DOHH2 (cell line): ENCODE results near the gene CACNA1D.

Source experiments
- H3F3A ChIP-seq: fragments of 200-600 bp; sonication (generic), shearing (Covaris generic); 2 replicates; pipeline ENCODE4 v1.6.0; 2016; ENCODE audit warnings: antibody characterized with exemption, mild to moderate bottlenecking; ENCODE audit not compliant: control insufficient read depth, insufficient read depth
- H3K27ac ChIP-seq: fragments of 200-600 bp; sonication (generic); 2 replicates; pipeline ENCODE4 v1.5.1; 2014; ENCODE audit warnings: low read depth, mild to moderate bottlenecking, low read length, moderate library complexity
- H3K27me3 ChIP-seq: fragments of 200-600 bp; sonication (generic); 2 replicates; pipeline ENCODE4 v1.6.1; 2014; ENCODE audit warnings: mild to moderate bottlenecking, low read length, mixed read lengths; ENCODE audit not compliant: control insufficient read depth
- H3K36me3 ChIP-seq: fragments of 200-600 bp; sonication (generic); 2 replicates; pipeline ENCODE4 v1.6.1; 2014; ENCODE audit warnings: mild to moderate bottlenecking, low read length, moderate library complexity, mixed read lengths; ENCODE audit not compliant: control insufficient read depth
- H3K4me1 ChIP-seq: fragments of 200-600 bp; sonication (generic); 2 replicates; pipeline ENCODE4 v1.6.1; 2014; ENCODE audit warnings: mild to moderate bottlenecking, low read length, mixed read lengths; ENCODE audit not compliant: control insufficient read depth
- H3K4me2 ChIP-seq: fragments of 200-600 bp; sonication (generic); 2 replicates; pipeline ENCODE4 v1.6.0; 2014; ENCODE audit warnings: mild to moderate bottlenecking, low read length, moderate library complexity
- H3K4me3 ChIP-seq: fragments of 200-600 bp; sonication (generic); 2 replicates; pipeline ENCODE4 v1.5.1; 2014; ENCODE audit warnings: mild to moderate bottlenecking, low read length, mixed read lengths
- H3K79me2 ChIP-seq: fragments of 200-600 bp; sonication (generic); 2 replicates; pipeline ENCODE4 v1.6.1; 2014; ENCODE audit warnings: mild to moderate bottlenecking, low read length, mixed read lengths; ENCODE audit not compliant: control insufficient read depth
- H3K9me2 ChIP-seq: fragments of 200-600 bp; sonication (generic); replicated peaks from 2 replicates; pipeline ENCODE4 v1.6.1; 2014; ENCODE audit warnings: mild to moderate bottlenecking, low read length, mixed read lengths; ENCODE audit not compliant: control insufficient read depth
- H3K9me3 ChIP-seq: fragments of 200-600 bp; sonication (generic); 2 replicates; pipeline ENCODE4 v1.6.1; 2014; ENCODE audit warnings: antibody characterized with exemption, low read length, mixed read lengths; ENCODE audit not compliant: control insufficient read depth, insufficient read depth
- H4K20me1 ChIP-seq: fragments of 200-600 bp; sonication (generic); 2 replicates; pipeline ENCODE4 v1.6.0; 2014; ENCODE audit warnings: low read depth, mild to moderate bottlenecking, antibody characterized with exemption, low read length, moderate library complexity; ENCODE audit not compliant: control insufficient read depth, insufficient read depth
- EZH2phosphoT487 ChIP-seq: fragments of 200-600 bp; sonication (generic); IDR thresholded peaks from 2 replicates; pipeline ENCODE4 v1.6.1; 2017; ENCODE audit warnings: borderline replicate concordance, mild to moderate bottlenecking, antibody characterized with exemption, low read length, moderate library complexity, mixed read lengths
- TF ChIP-seq, protein P1 (sequence below): fragments of 200-600 bp; sonication (generic); IDR thresholded peaks from one replicate; pipeline ENCODE4 v1.5.1; 2014; ENCODE audit warnings: antibody characterized with exemption, mild to moderate bottlenecking, low read depth, low read length; ENCODE audit not compliant: poor library complexity, severe bottlenecking

The CACNA1D gene

DNA sequence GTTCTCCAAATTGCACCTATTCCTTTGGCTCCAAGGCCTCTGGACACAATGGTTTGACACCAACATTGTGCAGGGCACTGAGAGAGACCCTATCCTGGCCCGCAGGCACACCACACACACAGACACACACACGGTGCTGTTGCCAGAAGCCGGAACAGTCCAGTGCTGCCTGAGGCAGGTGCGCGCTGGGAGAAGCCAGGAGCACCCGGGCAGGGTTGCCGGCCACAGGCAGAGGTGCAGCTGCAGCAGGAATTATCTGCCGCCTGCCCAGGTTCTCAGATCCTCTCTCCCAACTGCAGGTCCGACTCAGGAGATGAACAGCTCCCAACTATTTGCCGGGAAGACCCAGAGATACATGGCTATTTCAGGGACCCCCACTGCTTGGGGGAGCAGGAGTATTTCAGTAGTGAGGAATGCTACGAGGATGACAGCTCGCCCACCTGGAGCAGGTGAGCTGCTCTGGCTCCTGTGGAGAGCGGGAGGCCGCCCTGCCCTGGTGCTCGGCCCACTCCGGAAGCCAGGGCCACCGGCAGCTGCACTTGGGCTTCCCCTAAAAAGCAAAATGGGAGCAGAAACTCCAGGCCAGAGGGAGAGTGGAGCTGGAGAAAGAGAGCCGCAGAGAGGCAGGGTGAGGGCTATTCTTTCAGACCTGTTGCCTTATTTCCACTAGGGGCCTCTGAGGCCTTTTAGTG lies 308.9 kb downstream of the CACNA1D start:
- no peaks in the 10 kb centered on the region for H3F3A ChIP-seq
- H3K79me2 ChIP-seq: no peaks in the 10 kb centered on the region
- no peak overlapping the region for H3K4me2 ChIP-seq
- no peaks in the 10 kb centered on the region for H3K9me3 ChIP-seq
- H3K9me2 ChIP-seq: no peaks in the 10 kb centered on the region
- H3K36me3 ChIP-seq: no peaks in the 10 kb centered on the region
- peaks cover 28% of the 10 kb centered on the region for H3K4me1 ChIP-seq
- no peak for TF ChIP-seq EZH2phosphoT487
- TF ChIP-seq, protein P1, sequence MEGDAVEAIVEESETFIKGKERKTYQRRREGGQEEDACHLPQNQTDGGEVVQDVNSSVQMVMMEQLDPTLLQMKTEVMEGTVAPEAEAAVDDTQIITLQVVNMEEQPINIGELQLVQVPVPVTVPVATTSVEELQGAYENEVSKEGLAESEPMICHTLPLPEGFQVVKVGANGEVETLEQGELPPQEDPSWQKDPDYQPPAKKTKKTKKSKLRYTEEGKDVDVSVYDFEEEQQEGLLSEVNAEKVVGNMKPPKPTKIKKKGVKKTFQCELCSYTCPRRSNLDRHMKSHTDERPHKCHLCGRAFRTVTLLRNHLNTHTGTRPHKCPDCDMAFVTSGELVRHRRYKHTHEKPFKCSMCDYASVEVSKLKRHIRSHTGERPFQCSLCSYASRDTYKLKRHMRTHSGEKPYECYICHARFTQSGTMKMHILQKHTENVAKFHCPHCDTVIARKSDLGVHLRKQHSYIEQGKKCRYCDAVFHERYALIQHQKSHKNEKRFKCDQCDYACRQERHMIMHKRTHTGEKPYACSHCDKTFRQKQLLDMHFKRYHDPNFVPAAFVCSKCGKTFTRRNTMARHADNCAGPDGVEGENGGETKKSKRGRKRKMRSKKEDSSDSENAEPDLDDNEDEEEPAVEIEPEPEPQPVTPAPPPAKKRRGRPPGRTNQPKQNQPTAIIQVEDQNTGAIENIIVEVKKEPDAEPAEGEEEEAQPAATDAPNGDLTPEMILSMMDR: no peak
- H4K20me1 ChIP-seq: no peaks in the 10 kb centered on the region
- no peak overlapping the region for H3K4me3 ChIP-seq
- H3K27ac ChIP-seq: no peak overlapping the region
- H3K27me3 ChIP-seq: peaks cover 7% of the 10 kb centered on the region

GRCh38 chr3:53803816-53804695 lies 309.6 kb downstream of the CACNA1D start:
- no peaks in the 10 kb centered on the region for H3K9me3 ChIP-seq
- H3K27me3 ChIP-seq: peaks cover 7% of the 10 kb centered on the region
- H3K36me3 ChIP-seq: no peaks in the 10 kb centered on the region
- H4K20me1 ChIP-seq: no peaks in the 10 kb centered on the region
- TF ChIP-seq EZH2phosphoT487: no peak
- TF ChIP-seq, protein P1: no peak
- no peak overlapping the region for H3K4me2 ChIP-seq
- no peak overlapping the region for H3K27ac ChIP-seq
- no peaks in the 10 kb centered on the region for H3K79me2 ChIP-seq
- H3K4me1 ChIP-seq: peaks cover 28% of the 10 kb centered on the region
- no peaks in the 10 kb centered on the region for H3K9me2 ChIP-seq
- H3F3A ChIP-seq: no peaks in the 10 kb centered on the region
- H3K4me3 ChIP-seq: no peak overlapping the region

DNA sequence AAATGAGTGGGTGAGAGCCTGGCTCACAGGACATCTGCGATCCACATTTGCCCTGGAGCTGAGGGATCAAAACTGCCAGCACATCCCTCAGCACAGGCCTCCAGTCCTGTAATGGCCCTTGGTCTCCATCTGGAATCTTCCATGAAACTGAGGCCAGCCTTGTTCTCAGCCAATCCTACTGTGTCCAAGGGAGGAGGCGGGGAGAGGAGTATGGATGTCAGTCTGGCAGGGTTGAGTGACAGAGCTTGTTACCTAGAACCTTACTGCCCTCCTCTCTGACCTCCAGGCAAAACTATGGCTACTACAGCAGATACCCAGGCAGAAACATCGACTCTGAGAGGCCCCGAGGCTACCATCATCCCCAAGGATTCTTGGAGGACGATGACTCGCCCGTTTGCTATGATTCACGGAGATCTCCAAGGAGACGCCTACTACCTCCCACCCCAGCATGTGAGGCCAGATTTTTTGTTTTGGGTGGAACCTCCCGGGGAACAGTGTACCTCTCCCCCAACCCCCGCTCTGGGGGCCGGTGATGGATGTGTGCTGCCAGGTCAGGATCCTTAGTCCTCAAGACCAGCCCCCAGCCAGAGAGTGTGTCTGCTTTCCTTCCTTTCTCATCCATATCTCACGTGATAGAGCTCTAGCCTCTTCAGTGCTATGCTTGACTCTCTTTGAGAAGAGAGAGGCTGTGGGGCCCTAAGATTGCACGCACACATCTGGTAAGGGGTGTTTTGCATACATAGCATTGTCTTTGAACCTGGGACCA lies 310.5 kb downstream of the CACNA1D start:
- H3K9me3 ChIP-seq: no peaks in the 10 kb centered on the region
- no peaks in the 10 kb centered on the region for H3K79me2 ChIP-seq
- no peaks in the 10 kb centered on the region for H3K36me3 ChIP-seq
- no peak overlapping the region for H3K4me3 ChIP-seq
- peaks cover 28% of the 10 kb centered on the region for H3K4me1 ChIP-seq
- H3K9me2 ChIP-seq: no peaks in the 10 kb centered on the region
- no peak overlapping the region for H3K27ac ChIP-seq
- H3K4me2 ChIP-seq: no peak overlapping the region
- H4K20me1 ChIP-seq: no peaks in the 10 kb centered on the region
- peaks cover 7% of the 10 kb centered on the region for H3K27me3 ChIP-seq
- TF ChIP-seq, protein P1: no peak
- no peak for TF ChIP-seq EZH2phosphoT487
- no peaks in the 10 kb centered on the region for H3F3A ChIP-seq
